Measurements from ENCODE around the gene FOXP3. TPM values are rescaled to one million over a fixed set of nuclear protein-coding genes. Genes with fewer than 3 reads are reported as not detected.

The FOXP3 gene
- polyA plus RNA-seq, 1 of the 3 experiments (the other 2 are of a cell fraction), result 0.12 TPM

DNA sequence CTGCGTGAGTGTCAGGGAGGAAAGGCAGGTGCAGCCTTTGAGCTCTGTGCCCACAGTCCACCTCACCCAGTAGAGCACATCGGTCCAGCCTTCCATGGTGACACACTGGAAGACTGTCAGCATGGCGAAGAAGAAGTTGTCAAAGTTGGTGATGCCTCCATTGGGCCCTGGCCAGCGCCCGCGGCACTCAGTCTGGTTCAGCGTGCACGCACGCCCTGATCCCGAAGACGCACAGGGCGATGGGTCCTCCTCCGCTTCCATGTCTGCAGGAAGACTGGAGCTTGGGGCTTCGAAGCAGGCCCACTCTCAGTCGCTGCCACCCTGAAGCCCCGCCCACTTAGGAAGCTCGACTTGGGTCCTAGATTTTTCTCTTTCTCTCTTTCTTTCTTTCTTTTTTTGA is 36.3 kb downstream of the FOXP3 start:
- no peak overlapping the region for H3K4me3 ChIP-seq (ENCODE audit: low read depth in 2 of 2, low read length in 1 of 2)
- ChIA-PET POLR2A (no interaction called here), CTCF (interaction anchor here (0.6 to 1.6 kb wide), 2 partner anchors 35 to 69 kb away, joined by 3 to 5 read pairs; no protein-coding TSS in a partner anchor)
- DNase-seq, result no peak
- H4K20me1 ChIP-seq (ENCODE audit: insufficient read depth), result no peaks in the 10 kb centered on the region
- no peaks in the 10 kb centered on the region for H3K9me2 ChIP-seq
- TF ChIP-seq POLR2AphosphoS5 (IDR thresholded peaks at IDR 0.05; ENCODE audit: low read depth, low read length), result no peak
- TF ChIP-seq MXI1 (IDR thresholded peaks at IDR 0.05; ENCODE audit: low read depth, low read length), result no peak
- TF ChIP-seq ELF1 (IDR thresholded peaks at IDR 0.05), result no peak
- TF ChIP-seq MEF2A (IDR thresholded peaks at IDR 0.05; ENCODE audit: borderline replicate concordance, low read depth), result no peak
- TF ChIP-seq RFX5 (IDR thresholded peaks at IDR 0.05; ENCODE audit: low read length), result no peak
- TF ChIP-seq, protein P1, sequence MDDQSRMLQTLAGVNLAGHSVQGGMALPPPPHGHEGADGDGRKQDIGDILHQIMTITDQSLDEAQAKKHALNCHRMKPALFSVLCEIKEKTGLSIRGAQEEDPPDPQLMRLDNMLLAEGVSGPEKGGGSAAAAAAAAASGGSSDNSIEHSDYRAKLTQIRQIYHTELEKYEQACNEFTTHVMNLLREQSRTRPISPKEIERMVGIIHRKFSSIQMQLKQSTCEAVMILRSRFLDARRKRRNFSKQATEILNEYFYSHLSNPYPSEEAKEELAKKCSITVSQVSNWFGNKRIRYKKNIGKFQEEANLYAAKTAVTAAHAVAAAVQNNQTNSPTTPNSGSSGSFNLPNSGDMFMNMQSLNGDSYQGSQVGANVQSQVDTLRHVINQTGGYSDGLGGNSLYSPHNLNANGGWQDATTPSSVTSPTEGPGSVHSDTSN (IDR thresholded peaks at IDR 0.05), result no peak
- TF ChIP-seq, protein P2, sequence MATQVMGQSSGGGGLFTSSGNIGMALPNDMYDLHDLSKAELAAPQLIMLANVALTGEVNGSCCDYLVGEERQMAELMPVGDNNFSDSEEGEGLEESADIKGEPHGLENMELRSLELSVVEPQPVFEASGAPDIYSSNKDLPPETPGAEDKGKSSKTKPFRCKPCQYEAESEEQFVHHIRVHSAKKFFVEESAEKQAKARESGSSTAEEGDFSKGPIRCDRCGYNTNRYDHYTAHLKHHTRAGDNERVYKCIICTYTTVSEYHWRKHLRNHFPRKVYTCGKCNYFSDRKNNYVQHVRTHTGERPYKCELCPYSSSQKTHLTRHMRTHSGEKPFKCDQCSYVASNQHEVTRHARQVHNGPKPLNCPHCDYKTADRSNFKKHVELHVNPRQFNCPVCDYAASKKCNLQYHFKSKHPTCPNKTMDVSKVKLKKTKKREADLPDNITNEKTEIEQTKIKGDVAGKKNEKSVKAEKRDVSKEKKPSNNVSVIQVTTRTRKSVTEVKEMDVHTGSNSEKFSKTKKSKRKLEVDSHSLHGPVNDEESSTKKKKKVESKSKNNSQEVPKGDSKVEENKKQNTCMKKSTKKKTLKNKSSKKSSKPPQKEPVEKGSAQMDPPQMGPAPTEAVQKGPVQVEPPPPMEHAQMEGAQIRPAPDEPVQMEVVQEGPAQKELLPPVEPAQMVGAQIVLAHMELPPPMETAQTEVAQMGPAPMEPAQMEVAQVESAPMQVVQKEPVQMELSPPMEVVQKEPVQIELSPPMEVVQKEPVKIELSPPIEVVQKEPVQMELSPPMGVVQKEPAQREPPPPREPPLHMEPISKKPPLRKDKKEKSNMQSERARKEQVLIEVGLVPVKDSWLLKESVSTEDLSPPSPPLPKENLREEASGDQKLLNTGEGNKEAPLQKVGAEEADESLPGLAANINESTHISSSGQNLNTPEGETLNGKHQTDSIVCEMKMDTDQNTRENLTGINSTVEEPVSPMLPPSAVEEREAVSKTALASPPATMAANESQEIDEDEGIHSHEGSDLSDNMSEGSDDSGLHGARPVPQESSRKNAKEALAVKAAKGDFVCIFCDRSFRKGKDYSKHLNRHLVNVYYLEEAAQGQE (IDR thresholded peaks at IDR 0.05; ENCODE audit: low read depth, low read length), result no peak
- no peak for TF ChIP-seq RCOR1 (IDR thresholded peaks at IDR 0.05; ENCODE audit: low read length)
- no peak for TF ChIP-seq GABPA (IDR thresholded peaks at IDR 0.05; ENCODE audit: low read depth)
- TF ChIP-seq NRF1 (IDR thresholded peaks at IDR 0.05; ENCODE audit: low read depth, low read length), result no peak
- TF ChIP-seq, protein P3, sequence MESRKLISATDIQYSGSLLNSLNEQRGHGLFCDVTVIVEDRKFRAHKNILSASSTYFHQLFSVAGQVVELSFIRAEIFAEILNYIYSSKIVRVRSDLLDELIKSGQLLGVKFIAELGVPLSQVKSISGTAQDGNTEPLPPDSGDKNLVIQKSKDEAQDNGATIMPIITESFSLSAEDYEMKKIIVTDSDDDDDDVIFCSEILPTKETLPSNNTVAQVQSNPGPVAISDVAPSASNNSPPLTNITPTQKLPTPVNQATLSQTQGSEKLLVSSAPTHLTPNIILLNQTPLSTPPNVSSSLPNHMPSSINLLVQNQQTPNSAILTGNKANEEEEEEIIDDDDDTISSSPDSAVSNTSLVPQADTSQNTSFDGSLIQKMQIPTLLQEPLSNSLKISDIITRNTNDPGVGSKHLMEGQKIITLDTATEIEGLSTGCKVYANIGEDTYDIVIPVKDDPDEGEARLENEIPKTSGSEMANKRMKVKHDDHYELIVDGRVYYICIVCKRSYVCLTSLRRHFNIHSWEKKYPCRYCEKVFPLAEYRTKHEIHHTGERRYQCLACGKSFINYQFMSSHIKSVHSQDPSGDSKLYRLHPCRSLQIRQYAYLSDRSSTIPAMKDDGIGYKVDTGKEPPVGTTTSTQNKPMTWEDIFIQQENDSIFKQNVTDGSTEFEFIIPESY (IDR thresholded peaks at IDR 0.05; ENCODE audit: borderline replicate concordance, low read depth), result no peak
- no peak for TF ChIP-seq CHD2 (IDR thresholded peaks at IDR 0.05; ENCODE audit: low read length, partially characterized antibody)
- no peak for TF ChIP-seq RAD21 (IDR thresholded peaks at IDR 0.05; ENCODE audit: low read length)
- TF ChIP-seq, protein P4, sequence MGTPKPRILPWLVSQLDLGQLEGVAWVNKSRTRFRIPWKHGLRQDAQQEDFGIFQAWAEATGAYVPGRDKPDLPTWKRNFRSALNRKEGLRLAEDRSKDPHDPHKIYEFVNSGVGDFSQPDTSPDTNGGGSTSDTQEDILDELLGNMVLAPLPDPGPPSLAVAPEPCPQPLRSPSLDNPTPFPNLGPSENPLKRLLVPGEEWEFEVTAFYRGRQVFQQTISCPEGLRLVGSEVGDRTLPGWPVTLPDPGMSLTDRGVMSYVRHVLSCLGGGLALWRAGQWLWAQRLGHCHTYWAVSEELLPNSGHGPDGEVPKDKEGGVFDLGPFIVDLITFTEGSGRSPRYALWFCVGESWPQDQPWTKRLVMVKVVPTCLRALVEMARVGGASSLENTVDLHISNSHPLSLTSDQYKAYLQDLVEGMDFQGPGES (IDR thresholded peaks at IDR 0.05; ENCODE audit: low read depth, low read length), result no peak
- TF ChIP-seq, protein P5, sequence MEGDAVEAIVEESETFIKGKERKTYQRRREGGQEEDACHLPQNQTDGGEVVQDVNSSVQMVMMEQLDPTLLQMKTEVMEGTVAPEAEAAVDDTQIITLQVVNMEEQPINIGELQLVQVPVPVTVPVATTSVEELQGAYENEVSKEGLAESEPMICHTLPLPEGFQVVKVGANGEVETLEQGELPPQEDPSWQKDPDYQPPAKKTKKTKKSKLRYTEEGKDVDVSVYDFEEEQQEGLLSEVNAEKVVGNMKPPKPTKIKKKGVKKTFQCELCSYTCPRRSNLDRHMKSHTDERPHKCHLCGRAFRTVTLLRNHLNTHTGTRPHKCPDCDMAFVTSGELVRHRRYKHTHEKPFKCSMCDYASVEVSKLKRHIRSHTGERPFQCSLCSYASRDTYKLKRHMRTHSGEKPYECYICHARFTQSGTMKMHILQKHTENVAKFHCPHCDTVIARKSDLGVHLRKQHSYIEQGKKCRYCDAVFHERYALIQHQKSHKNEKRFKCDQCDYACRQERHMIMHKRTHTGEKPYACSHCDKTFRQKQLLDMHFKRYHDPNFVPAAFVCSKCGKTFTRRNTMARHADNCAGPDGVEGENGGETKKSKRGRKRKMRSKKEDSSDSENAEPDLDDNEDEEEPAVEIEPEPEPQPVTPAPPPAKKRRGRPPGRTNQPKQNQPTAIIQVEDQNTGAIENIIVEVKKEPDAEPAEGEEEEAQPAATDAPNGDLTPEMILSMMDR (IDR thresholded peaks at IDR 0.05), result no peak
- peaks cover 6% of the 10 kb centered on the region; the same call in 1 of the 2 replicates for H3K27me3 ChIP-seq (ENCODE audit: insufficient read depth)
- no peaks in the 10 kb centered on the region for H3F3A ChIP-seq (replicated peaks; ENCODE audit: insufficient read depth)
- no peaks in the 10 kb centered on the region for H3K9me3 ChIP-seq
- H2AFZ ChIP-seq (ENCODE audit: low read depth), result no peak overlapping the region
- no peaks in the 10 kb centered on the region for H3K36me3 ChIP-seq (replicated peaks in 1 of 2; ENCODE audit: control insufficient read depth in 1 of 2, insufficient read depth in 2 of 2, low read length in 1 of 2)
- H3K27ac ChIP-seq (ENCODE audit: low read depth in 2 of 2, low read length in 1 of 2), result no peak overlapping the region
- no peak overlapping the region for H3K4me2 ChIP-seq
- H3K9ac ChIP-seq, result no peak overlapping the region
- WGBS (ENCODE audit: low lambda C conversion rate), result 51% methylated on average over 17 of the region's 17 CpGs
- no peaks in the 10 kb centered on the region for H3K4me1 ChIP-seq (ENCODE audit: control insufficient read depth in 1 of 2, insufficient read depth in 2 of 2, low read depth in 1 of 2, low read length in 1 of 2)
- H3K79me2 ChIP-seq (ENCODE audit: insufficient read depth), result no peaks in the 10 kb centered on the region

All from SK-N-SH (cell line).